Activated CD4-positive, alpha-beta T cell treated with anti-CD3 and anti-CD28 coated beads, Interleukin-2, amount 10 ng/mL, durations not matched to agents 7 days and 5 days (primary cell): ENCODE results near the gene CEMIP. TPM values are rescaled to one million over a fixed set of nuclear protein-coding genes. Genes with fewer than 3 reads are reported as not detected.

Experiments used
- CTCF ChIA-PET: fragments of 350-600 bp; sonication (Branson Sonifier 250); formaldehyde crosslinking; loops from one replicate; lab custom pipeline; 2021; ENCODE audit warnings: antibody characterized with exemption; lab: Charles Lee
- POLR2A ChIA-PET: fragments of 350-600 bp; sonication (Branson Sonifier 250); formaldehyde crosslinking; loops from one replicate; lab custom pipeline; 2021; ENCODE audit warnings: antibody characterized with exemption; lab: Charles Lee
- DNase-seq: peaks from one replicate; pipeline ENCODE4 v3.0.0-alpha.2; 2020
- H3K27ac Mint-ChIP-seq: one replicate; pipeline ENCODE4 v1.8.0; 2021; ENCODE audit warnings: mild to moderate bottlenecking, moderate library complexity, mixed read lengths
- H3K27me3 Mint-ChIP-seq: one replicate; pipeline ENCODE4 v1.8.0; 2021; ENCODE audit warnings: mixed read lengths
- H3K36me3 Mint-ChIP-seq: one replicate; pipeline ENCODE4 v1.8.0; 2021; ENCODE audit warnings: low read depth, mixed read lengths
- H3K4me1 Mint-ChIP-seq: one replicate; pipeline ENCODE4 v1.8.0; 2021; ENCODE audit warnings: mixed read lengths
- H3K4me3 Mint-ChIP-seq: one replicate; pipeline ENCODE4 v1.8.0; 2021; ENCODE audit warnings: mild to moderate bottlenecking, moderate library complexity, mixed read lengths
- H3K9me3 Mint-ChIP-seq: one replicate; pipeline ENCODE4 v1.8.0; 2021; ENCODE audit warnings: mixed read lengths
- total RNA-seq, 2 experiments: library from RNA; stranded (reverse); gene quantifications; one replicate each; pipeline ENCODE4 v1.2.3, GENCODE V29; 2021

Gene CEMIP
- total RNA-seq, 2 experiments from 2014 or later = not detected

- no peak for DNase-seq
- peaks cover 8% of the 10 kb centered on the region for H3K4me1 Mint-ChIP-seq
- H3K27me3 Mint-ChIP-seq = no peaks in the 10 kb centered on the region
- no peak overlapping the region for H3K4me3 Mint-ChIP-seq
- H3K27ac Mint-ChIP-seq = no peak overlapping the region
- ChIA-PET CTCF (no interaction called here), POLR2A (no interaction called here)
- H3K36me3 Mint-ChIP-seq = peaks cover 2% of the 10 kb centered on the region
- no peaks in the 10 kb centered on the region for H3K9me3 Mint-ChIP-seq
These were observed 157.3 kb downstream of the CEMIP start for GRCh38 chr15:80936288-80937078.

DNA sequence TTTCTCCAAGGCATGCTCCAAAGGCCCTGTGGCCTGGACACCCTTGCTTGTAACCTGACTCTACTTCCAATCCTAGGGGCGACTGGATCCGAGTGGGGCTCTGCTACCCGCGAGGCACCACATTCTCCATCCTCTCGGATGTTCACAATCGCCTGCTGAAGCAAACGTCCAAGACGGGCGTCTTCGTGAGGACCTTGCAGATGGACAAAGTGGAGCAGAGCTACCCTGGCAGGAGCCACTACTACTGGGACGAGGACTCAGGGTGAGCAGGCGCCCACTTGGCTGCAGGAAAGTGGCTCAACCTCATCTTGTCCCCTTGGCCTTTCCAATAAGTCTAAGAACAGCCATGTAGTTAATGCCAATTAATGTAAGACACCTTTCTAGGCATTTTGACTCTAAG is 158.5 kb downstream of the CEMIP start:
- Mint-ChIP-seq H3K4me3 (no peak overlapping the region), H3K36me3 (peaks cover 2% of the 10 kb centered on the region), H3K4me1 (peaks cover 8% of the 10 kb centered on the region), H3K27me3 (no peaks in the 10 kb centered on the region), H3K27ac (peak overlapping the region; percentile 41), H3K9me3 (no peaks in the 10 kb centered on the region)
- DNase-seq = no peak
- POLR2A ChIA-PET = no interaction called here
- CTCF ChIA-PET = no interaction called here

- CTCF ChIA-PET = no interaction called here
- Mint-ChIP-seq H3K27ac (no peak overlapping the region), H3K27me3 (no peaks in the 10 kb centered on the region), H3K9me3 (no peaks in the 10 kb centered on the region), H3K4me3 (no peak overlapping the region), H3K4me1 (peaks cover 8% of the 10 kb centered on the region), H3K36me3 (peaks cover 2% of the 10 kb centered on the region)
- no peak for DNase-seq
- POLR2A ChIA-PET = interaction anchor here (0.6 kb wide), 1 partner anchor 166 kb away, joined by 4 read pairs; no protein-coding TSS in a partner anchor
These were observed 160.0 kb downstream of the CEMIP start for GRCh38 chr15:80939216-80939615.

DNA sequence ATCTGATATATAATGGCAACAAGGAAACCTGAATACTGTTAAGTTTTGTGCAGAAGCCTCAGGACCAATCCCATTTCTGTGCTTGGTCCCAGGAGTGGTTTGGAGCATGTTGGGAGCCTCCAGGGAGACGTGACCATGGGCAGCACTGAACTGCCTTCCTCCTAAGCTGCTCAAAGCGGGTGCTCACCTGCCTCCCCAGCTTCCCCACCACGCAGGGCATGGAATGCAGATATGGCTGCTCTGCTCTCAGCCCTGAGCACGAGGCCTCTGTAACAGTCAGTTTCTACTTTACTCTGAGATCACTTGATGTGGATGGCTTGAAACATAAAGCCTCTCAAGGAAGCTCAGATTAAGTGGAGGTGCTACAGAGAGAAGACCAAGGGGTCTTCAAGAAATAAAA is 161.2 kb downstream of the CEMIP start:
- no peaks in the 10 kb centered on the region for H3K4me1 Mint-ChIP-seq
- POLR2A ChIA-PET = no interaction called here
- H3K36me3 Mint-ChIP-seq = peaks cover 3% of the 10 kb centered on the region
- H3K27me3 Mint-ChIP-seq = no peaks in the 10 kb centered on the region
- H3K9me3 Mint-ChIP-seq = no peaks in the 10 kb centered on the region
- no peak overlapping the region for H3K27ac Mint-ChIP-seq
- CTCF ChIA-PET = interaction anchor here (1.5 kb wide), 1 partner anchor 18 kb away, joined by 3 read pairs; no protein-coding TSS in a partner anchor
- no peak overlapping the region for H3K4me3 Mint-ChIP-seq
- DNase-seq = no peak

GRCh38 chr15:80940851-80941250 is 161.7 kb downstream of the CEMIP start:
- Mint-ChIP-seq H3K9me3 (no peaks in the 10 kb centered on the region), H3K36me3 (peaks cover 3% of the 10 kb centered on the region), H3K27me3 (no peaks in the 10 kb centered on the region), H3K4me1 (no peaks in the 10 kb centered on the region), H3K4me3 (no peak overlapping the region), H3K27ac (no peak overlapping the region)
- ChIA-PET CTCF (interaction anchor here (1.5 kb wide), 1 partner anchor 19 kb away, joined by 3 read pairs; no protein-coding TSS in a partner anchor), POLR2A (no interaction called here)
- no peak for DNase-seq

- Mint-ChIP-seq H3K36me3 (peaks cover 3% of the 10 kb centered on the region), H3K4me3 (no peak overlapping the region), H3K27ac (no peak overlapping the region), H3K27me3 (no peaks in the 10 kb centered on the region), H3K4me1 (no peaks in the 10 kb centered on the region), H3K9me3 (no peaks in the 10 kb centered on the region)
- no peak for DNase-seq
- ChIA-PET POLR2A (no interaction called here), CTCF (no interaction called here)
These were observed 163.1 kb downstream of the CEMIP start for GRCh38 chr15:80942266-80942665.

DNA sequence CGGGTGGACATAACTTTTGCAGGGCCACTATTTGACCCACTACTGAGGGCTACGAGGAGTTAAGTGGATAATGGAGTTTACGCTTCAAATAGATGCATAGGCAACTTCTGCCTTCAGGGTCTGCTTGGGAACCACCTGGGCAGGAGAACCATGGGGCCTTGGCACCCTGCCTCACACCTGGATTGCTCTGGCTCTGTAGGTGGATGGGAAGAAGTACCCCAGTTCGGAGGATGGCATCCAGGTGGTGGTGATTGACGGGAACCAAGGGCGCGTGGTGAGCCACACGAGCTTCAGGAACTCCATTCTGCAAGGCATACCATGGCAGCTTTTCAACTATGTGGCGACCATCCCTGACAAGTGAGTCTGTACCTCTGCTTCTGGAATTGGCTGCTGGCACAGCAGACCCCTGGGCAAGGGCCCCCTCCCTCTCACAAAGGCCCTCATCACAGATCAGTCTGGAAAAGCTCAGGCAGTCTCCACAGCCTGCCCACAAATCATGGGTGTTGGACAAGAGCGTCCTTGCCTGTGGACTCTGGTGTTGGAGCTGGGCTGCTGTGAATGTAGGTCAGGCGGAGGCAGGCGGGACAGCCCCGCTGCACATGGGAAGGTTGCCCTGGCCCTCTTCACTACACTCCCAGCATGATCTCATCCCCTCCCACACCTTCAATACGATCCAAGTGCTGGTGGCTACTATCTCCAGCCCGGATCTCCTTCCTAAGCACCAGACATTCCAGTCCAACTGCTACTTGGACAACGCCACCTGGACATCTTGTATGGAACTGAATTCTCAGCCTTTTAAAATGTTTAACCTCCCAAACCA is 163.8 kb downstream of the CEMIP start:
- H3K36me3 Mint-ChIP-seq = peaks cover 3% of the 10 kb centered on the region
- ChIA-PET CTCF (no interaction called here), POLR2A (no interaction called here)
- no peaks in the 10 kb centered on the region for H3K27me3 Mint-ChIP-seq
- no peaks in the 10 kb centered on the region for H3K4me1 Mint-ChIP-seq
- H3K27ac Mint-ChIP-seq = no peak overlapping the region
- no peaks in the 10 kb centered on the region for H3K9me3 Mint-ChIP-seq
- H3K4me3 Mint-ChIP-seq = no peak overlapping the region
- no peak for DNase-seq

GRCh38 chr15:80944818-80945217 is 165.6 kb downstream of the CEMIP start:
- ChIA-PET POLR2A (no interaction called here), CTCF (interaction anchor here (0.6 kb wide), 1 partner anchor 90 kb away, joined by 3 read pairs; no protein-coding TSS in a partner anchor)
- DNase-seq = no peak
- Mint-ChIP-seq H3K4me3 (no peak overlapping the region), H3K27me3 (no peaks in the 10 kb centered on the region), H3K4me1 (no peaks in the 10 kb centered on the region), H3K27ac (no peak overlapping the region), H3K9me3 (no peaks in the 10 kb centered on the region), H3K36me3 (peaks cover 6% of the 10 kb centered on the region)

- H3K9me3 Mint-ChIP-seq = no peaks in the 10 kb centered on the region
- CTCF ChIA-PET = no interaction called here
- no peak overlapping the region for H3K27ac Mint-ChIP-seq
- H3K4me3 Mint-ChIP-seq = no peak overlapping the region
- POLR2A ChIA-PET = no interaction called here
- H3K36me3 Mint-ChIP-seq = peaks cover 10% of the 10 kb centered on the region
- no peak for DNase-seq
- no peaks in the 10 kb centered on the region for H3K27me3 Mint-ChIP-seq
- H3K4me1 Mint-ChIP-seq = no peaks in the 10 kb centered on the region
These were observed 166.4 kb downstream of the CEMIP start for GRCh38 chr15:80945605-80946004.

GRCh38 chr15:80946576-80946975 is 167.4 kb downstream of the CEMIP start:
- no peaks in the 10 kb centered on the region for H3K9me3 Mint-ChIP-seq
- ChIA-PET POLR2A (no interaction called here), CTCF (no interaction called here)
- H3K4me3 Mint-ChIP-seq = no peak overlapping the region
- H3K27ac Mint-ChIP-seq = no peak overlapping the region
- no peaks in the 10 kb centered on the region for H3K4me1 Mint-ChIP-seq
- peaks cover 15% of the 10 kb centered on the region for H3K36me3 Mint-ChIP-seq
- DNase-seq = no peak
- H3K27me3 Mint-ChIP-seq = no peaks in the 10 kb centered on the region

DNA sequence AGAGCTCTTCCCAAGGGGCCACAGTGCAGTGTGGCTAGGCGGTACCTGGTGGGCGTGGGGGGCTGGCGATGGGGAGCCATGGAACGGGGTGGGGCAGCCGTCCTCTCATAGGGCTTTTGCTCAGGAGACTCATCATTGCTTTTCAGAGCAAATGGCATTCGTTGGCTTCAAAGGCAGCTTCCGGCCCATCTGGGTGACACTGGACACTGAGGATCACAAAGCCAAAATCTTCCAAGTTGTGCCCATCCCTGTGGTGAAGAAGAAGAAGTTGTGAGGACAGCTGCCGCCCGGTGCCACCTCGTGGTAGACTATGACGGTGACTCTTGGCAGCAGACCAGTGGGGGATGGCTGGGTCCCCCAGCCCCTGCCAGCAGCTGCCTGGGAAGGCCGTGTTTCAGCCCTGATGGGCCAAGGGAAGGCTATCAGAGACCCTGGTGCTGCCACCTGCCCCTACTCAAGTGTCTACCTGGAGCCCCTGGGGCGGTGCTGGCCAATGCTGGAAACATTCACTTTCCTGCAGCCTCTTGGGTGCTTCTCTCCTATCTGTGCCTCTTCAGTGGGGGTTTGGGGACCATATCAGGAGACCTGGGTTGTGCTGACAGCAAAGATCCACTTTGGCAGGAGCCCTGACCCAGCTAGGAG is 169.6 kb downstream of the CEMIP start:
- no peak for DNase-seq
- ChIA-PET POLR2A (no interaction called here), CTCF (no interaction called here)
- H3K27ac Mint-ChIP-seq = no peak overlapping the region
- H3K9me3 Mint-ChIP-seq = no peaks in the 10 kb centered on the region
- peaks cover 20% of the 10 kb centered on the region for H3K36me3 Mint-ChIP-seq
- no peak overlapping the region for H3K4me3 Mint-ChIP-seq
- no peaks in the 10 kb centered on the region for H3K4me1 Mint-ChIP-seq
- no peaks in the 10 kb centered on the region for H3K27me3 Mint-ChIP-seq

DNA sequence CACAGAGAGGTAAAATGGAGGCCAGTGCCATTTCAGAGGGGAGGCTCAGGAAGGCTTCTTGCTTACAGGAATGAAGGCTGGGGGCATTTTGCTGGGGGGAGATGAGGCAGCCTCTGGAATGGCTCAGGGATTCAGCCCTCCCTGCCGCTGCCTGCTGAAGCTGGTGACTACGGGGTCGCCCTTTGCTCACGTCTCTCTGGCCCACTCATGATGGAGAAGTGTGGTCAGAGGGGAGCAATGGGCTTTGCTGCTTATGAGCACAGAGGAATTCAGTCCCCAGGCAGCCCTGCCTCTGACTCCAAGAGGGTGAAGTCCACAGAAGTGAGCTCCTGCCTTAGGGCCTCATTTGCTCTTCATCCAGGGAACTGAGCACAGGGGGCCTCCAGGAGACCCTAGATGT is 170.6 kb downstream of the CEMIP start:
- H3K9me3 Mint-ChIP-seq = no peaks in the 10 kb centered on the region
- H3K27ac Mint-ChIP-seq = no peak overlapping the region
- no peaks in the 10 kb centered on the region for H3K4me1 Mint-ChIP-seq
- ChIA-PET CTCF (interaction anchor here (0.8 to 1.3 kb wide), 2 partner anchors 21 to 164 kb away, joined by 3 read pairs; no protein-coding TSS in a partner anchor), POLR2A (no interaction called here)
- H3K4me3 Mint-ChIP-seq = no peak overlapping the region
- H3K36me3 Mint-ChIP-seq = peaks cover 17% of the 10 kb centered on the region
- H3K27me3 Mint-ChIP-seq = no peaks in the 10 kb centered on the region
- no peak for DNase-seq
